ENCODE data around the gene CDHR3. TPM values are rescaled to one million over a fixed set of nuclear protein-coding genes. Genes with fewer than 3 reads are reported as not detected.

The CDHR3 gene
- total RNA-seq, 1 donor from 2014 or later, result 1.4 TPM

DNA sequence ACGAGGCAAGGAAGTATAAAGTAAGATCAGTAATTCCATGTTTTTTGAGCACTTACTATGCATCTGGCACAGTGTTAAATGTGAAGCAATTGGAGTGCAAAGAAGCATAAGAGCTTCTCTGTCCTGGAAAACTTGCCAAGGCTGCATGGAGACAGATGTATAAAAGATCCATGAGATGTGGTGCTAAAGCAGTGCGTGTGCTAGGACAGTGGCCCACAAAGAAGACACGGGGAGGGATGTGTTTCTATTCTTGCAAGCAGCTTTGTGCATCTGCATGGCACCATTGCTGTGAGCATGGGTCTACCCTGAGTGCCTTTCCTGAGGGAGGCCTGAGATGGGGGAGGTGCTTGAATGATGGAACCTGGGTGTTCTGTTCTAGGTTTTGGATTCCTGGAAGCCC lies 5.1 kb upstream of the CDHR3 start:
- no peak for DNase-seq (ENCODE audit: low spot score)
- H3K9me3 ChIP-seq (ENCODE audit: low read depth), result no peaks in the 10 kb centered on the region
- H3K36me3 ChIP-seq, result no peaks in the 10 kb centered on the region
- H3K9me3 Mint-ChIP-seq, result peaks cover 3% of the 10 kb centered on the region
- H3K4me1 Mint-ChIP-seq, result no peaks in the 10 kb centered on the region
- H3K4me2 ChIP-seq, result no peak overlapping the region
- no peak overlapping the region for H3K9ac ChIP-seq
- no peak overlapping the region for H3K27ac Mint-ChIP-seq
- H3K36me3 Mint-ChIP-seq, result no peaks in the 10 kb centered on the region
- TF ChIP-seq EZH2 (IDR thresholded peaks at IDR 0.05) (no peak), EZH2phosphoT487 (IDR thresholded peaks at IDR 0.05) (no peak)
- TF ChIP-seq, protein P1, sequence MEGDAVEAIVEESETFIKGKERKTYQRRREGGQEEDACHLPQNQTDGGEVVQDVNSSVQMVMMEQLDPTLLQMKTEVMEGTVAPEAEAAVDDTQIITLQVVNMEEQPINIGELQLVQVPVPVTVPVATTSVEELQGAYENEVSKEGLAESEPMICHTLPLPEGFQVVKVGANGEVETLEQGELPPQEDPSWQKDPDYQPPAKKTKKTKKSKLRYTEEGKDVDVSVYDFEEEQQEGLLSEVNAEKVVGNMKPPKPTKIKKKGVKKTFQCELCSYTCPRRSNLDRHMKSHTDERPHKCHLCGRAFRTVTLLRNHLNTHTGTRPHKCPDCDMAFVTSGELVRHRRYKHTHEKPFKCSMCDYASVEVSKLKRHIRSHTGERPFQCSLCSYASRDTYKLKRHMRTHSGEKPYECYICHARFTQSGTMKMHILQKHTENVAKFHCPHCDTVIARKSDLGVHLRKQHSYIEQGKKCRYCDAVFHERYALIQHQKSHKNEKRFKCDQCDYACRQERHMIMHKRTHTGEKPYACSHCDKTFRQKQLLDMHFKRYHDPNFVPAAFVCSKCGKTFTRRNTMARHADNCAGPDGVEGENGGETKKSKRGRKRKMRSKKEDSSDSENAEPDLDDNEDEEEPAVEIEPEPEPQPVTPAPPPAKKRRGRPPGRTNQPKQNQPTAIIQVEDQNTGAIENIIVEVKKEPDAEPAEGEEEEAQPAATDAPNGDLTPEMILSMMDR (IDR thresholded peaks at IDR 0.05), result no peak
- peaks cover 2% of the 10 kb centered on the region for H3K27me3 Mint-ChIP-seq (ENCODE audit: insufficient read depth, low read depth)
- H4K20me1 ChIP-seq (ENCODE audit: low read depth), result no peaks in the 10 kb centered on the region
- no peaks in the 10 kb centered on the region for H3K79me2 ChIP-seq (ENCODE audit: low read depth)
- H3K4me1 ChIP-seq, result peaks cover 1% of the 10 kb centered on the region
- H2AFZ ChIP-seq (replicated peaks), result no peak overlapping the region
- H3K4me3 ChIP-seq, result no peak overlapping the region
- no peaks in the 10 kb centered on the region for H3F3A ChIP-seq (ENCODE audit: low read depth)
- H3K4me3 Mint-ChIP-seq, result no peak overlapping the region
- H3K27ac ChIP-seq, result no peak overlapping the region
- H3K27me3 ChIP-seq, result no peaks in the 10 kb centered on the region

DNA sequence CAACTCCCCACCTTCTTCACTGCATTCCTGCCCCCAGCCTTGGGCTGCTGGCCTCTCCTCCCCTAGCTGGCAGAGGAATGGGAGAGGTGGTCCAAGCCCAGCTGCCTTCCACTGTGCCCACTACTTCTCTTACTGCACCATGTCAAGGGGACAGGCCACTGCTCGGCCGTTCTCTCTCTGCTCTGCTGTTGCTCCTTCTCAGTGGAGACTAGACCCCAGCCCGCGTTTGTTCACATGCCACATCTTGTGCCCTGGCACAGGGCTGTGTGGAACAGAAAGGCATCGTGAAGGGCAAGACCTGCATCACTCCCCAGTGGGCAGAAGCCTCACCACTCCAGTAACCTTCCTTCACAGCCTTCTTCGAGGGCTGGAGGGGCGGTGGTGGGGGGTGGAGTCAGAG lies 711 bp upstream of the CDHR3 start:
- Histone ChIP-seq H3F3A (ENCODE audit: low read depth) (no peaks in the 10 kb centered on the region), H3K27me3 (no peaks in the 10 kb centered on the region), H3K4me3 (no peak overlapping the region), H3K4me1 (peaks cover 7% of the 10 kb centered on the region), H3K36me3 (no peaks in the 10 kb centered on the region), H2AFZ (replicated peaks) (no peak overlapping the region), H3K9me3 (ENCODE audit: low read depth) (no peaks in the 10 kb centered on the region), H3K4me2 (no peak overlapping the region), H3K9ac (no peak overlapping the region), H3K79me2 (ENCODE audit: low read depth) (no peaks in the 10 kb centered on the region), H4K20me1 (ENCODE audit: low read depth) (no peaks in the 10 kb centered on the region), H3K27ac (no peak overlapping the region)
- DNase-seq (ENCODE audit: low spot score), result no peak
- Mint-ChIP-seq H3K9me3 (no peaks in the 10 kb centered on the region), H3K4me1 (no peaks in the 10 kb centered on the region), H3K27me3 (ENCODE audit: insufficient read depth, low read depth) (no peaks in the 10 kb centered on the region), H3K27ac (no peak overlapping the region), H3K4me3 (no peak overlapping the region), H3K36me3 (no peaks in the 10 kb centered on the region)
- TF ChIP-seq, protein P1 (IDR thresholded peaks at IDR 0.05), result no peak
- TF ChIP-seq EZH2phosphoT487 (IDR thresholded peaks at IDR 0.05) (no peak), EZH2 (IDR thresholded peaks at IDR 0.05) (no peak)

DNA sequence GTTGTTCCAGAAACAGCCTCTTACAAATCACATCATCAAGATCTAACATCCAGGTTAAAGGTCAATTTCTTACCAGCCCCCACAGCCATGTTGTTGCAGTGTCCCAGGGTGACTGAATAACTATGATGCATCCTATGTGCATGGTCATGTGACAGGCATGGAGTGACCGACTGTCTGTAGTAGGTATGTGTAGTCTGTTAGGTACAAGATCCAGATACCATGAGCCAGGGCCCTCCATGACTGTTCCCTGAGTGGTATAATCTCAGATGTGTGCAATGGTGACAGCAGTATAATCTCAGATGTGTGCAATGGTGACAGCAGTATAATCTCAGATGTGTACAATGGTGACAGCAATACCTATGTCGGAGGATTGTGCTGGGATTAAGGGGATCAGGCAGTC lies 8.8 kb downstream of the CDHR3 start:
- Mint-ChIP-seq H3K4me1 (no peaks in the 10 kb centered on the region), H3K4me3 (no peak overlapping the region), H3K27ac (no peak overlapping the region), H3K27me3 (ENCODE audit: insufficient read depth, low read depth) (peaks cover 2% of the 10 kb centered on the region), H3K36me3 (no peaks in the 10 kb centered on the region), H3K9me3 (peaks cover 3% of the 10 kb centered on the region)
- H3F3A ChIP-seq (ENCODE audit: low read depth), result no peaks in the 10 kb centered on the region
- H4K20me1 ChIP-seq (ENCODE audit: low read depth), result no peaks in the 10 kb centered on the region
- no peak overlapping the region for H3K4me3 ChIP-seq
- H2AFZ ChIP-seq (replicated peaks), result no peak overlapping the region
- H3K79me2 ChIP-seq (ENCODE audit: low read depth), result no peaks in the 10 kb centered on the region
- no peaks in the 10 kb centered on the region for H3K27me3 ChIP-seq
- no peak for DNase-seq (ENCODE audit: low spot score)
- no peaks in the 10 kb centered on the region for H3K36me3 ChIP-seq
- H3K4me2 ChIP-seq, result no peak overlapping the region
- H3K4me1 ChIP-seq, result no peaks in the 10 kb centered on the region
- no peak overlapping the region for H3K27ac ChIP-seq
- TF ChIP-seq, protein P1 (IDR thresholded peaks at IDR 0.05), result no peak
- TF ChIP-seq EZH2phosphoT487 (IDR thresholded peaks at IDR 0.05) (no peak), EZH2 (IDR thresholded peaks at IDR 0.05) (no peak)
- H3K9ac ChIP-seq, result no peak overlapping the region
- no peaks in the 10 kb centered on the region for H3K9me3 ChIP-seq (ENCODE audit: low read depth)

All from neural progenitor cell (in vitro differentiated cells).